Activated T-helper 9 cell treated with anti-CD3 and anti-CD28 coated beads, Interleukin-2, amount 50 U/mL, for 16 hours (primary cell): ENCODE measurements around the gene CT45A2.
"Not testable (repeated sequence)": the region's sequence is repeated elsewhere in the genome, so short reads cannot be mapped to it uniquely, and the experiment has no call there.

Experiments used
- DNase-seq: peaks from one replicate; pipeline ENCODE4 v3.0.0-alpha.2; 2020; ENCODE audit warnings: low read depth

CT45A2 gene

GRCh38 chrX:135819912-135820311 lies at the start of gene CT45A2:
Gene CT45A2, minus strand, starts transcription at chrX:135820012. Its CDS starts 3,747 bp downstream, at chrX:135816265.
- not testable (repeated sequence) for DNase-seq

- not testable (repeated sequence) for DNase-seq
These were observed 34.6 kb upstream of the CT45A2 start, which contains the start of gene CT45A8 for GRCh38 chrX:135854438-135854837. Gene CT45A8, minus strand, starts transcription at chrX:135854538. Its CDS starts 3,755 bp downstream, at chrX:135850783.

- DNase-seq = not testable (repeated sequence)
These were observed 17.4 kb upstream of the CT45A2 start, which contains the start of gene CT45A7 for GRCh38 chrX:135837180-135837579. Gene CT45A7, minus strand, starts transcription at chrX:135837280. Its CDS starts 3,747 bp downstream, at chrX:135833533.

- DNase-seq = not testable (repeated sequence)
These were observed 17.1 kb downstream of the CT45A2 start, which contains the start of gene CT45A6 for GRCh38 chrX:135802687-135803086. Gene CT45A6, minus strand, starts transcription at chrX:135802787. Its CDS starts 3,794 bp downstream, at chrX:135798993.

- DNase-seq = not testable (repeated sequence)
These were observed 34.4 kb downstream of the CT45A2 start, which contains the start of gene CT45A5 for GRCh38 chrX:135785403-135785802. Gene CT45A5, minus strand, starts transcription at chrX:135785503. Its CDS starts 3,774 bp downstream, at chrX:135781729.

GRCh38 chrX:135768091-135768490 lies 51.7 kb downstream of the CT45A2 start, which contains the start of gene CT45A3:
Gene CT45A3, minus strand, starts transcription at chrX:135768191. Its CDS starts 3,747 bp downstream, at chrX:135764444.
- DNase-seq = not testable (repeated sequence)
